Mesenchymal stem cell (in vitro differentiated cells and primary cell): ENCODE results near the gene ARHGEF16.

ENCODE experiments used
- DNase-seq: peaks from one replicate; pipeline ENCODE4 v3.0.0-alpha.2; 2013
- H2AFZ ChIP-seq: one replicate; pipeline ENCODE4 v1.6.1; 2013; ENCODE audit warnings: low read depth, mild to moderate bottlenecking, control low read depth, inconsistent platforms, low read length, moderate library complexity
- H2AK5ac ChIP-seq: 2 replicates; pipeline ENCODE4 v1.6.1; 2013; ENCODE audit warnings: low read length, moderate library complexity, mild to moderate bottlenecking, inconsistent platforms; ENCODE audit not compliant: severe bottlenecking
- H2BK120ac ChIP-seq: one replicate; pipeline ENCODE4 v1.6.1; 2013; ENCODE audit warnings: low read depth, mild to moderate bottlenecking, inconsistent platforms, low read length, moderate library complexity
- H2BK12ac ChIP-seq, 2 experiments: one replicate each; pipeline ENCODE4 v1.6.1; 2013; ENCODE audit warnings: inconsistent platforms in 2 of 2, low read length in 2 of 2, mild to moderate bottlenecking in 2 of 2, moderate library complexity in 2 of 2, control low read depth in 1 of 2
- H2BK15ac ChIP-seq: one replicate; pipeline ENCODE4 v1.6.1; 2013; ENCODE audit warnings: mild to moderate bottlenecking, low read depth, inconsistent platforms; ENCODE audit not compliant: poor library complexity, severe bottlenecking
- H2BK5ac ChIP-seq: 2 replicates; pipeline ENCODE4 v1.6.1; 2013; ENCODE audit warnings: low read depth, mild to moderate bottlenecking, low read length, control low read depth, inconsistent platforms; ENCODE audit not compliant: poor library complexity, severe bottlenecking
- H3K14ac ChIP-seq, 2 experiments: one replicate each; pipeline ENCODE4 v1.6.1; 2013; ENCODE audit warnings: inconsistent platforms in 2 of 2, low read length in 2 of 2, control low read depth in 1 of 2, mild to moderate bottlenecking in 1 of 2, moderate library complexity in 1 of 2
- H3K18ac ChIP-seq, 2 experiments: one replicate each; pipeline ENCODE4 v1.6.1; 2013; ENCODE audit warnings: inconsistent platforms in 2 of 2, low read length in 2 of 2, control low read depth in 1 of 2, low read depth in 1 of 2, mild to moderate bottlenecking in 1 of 2
- H3K23ac ChIP-seq, 2 experiments: one replicate each; pipeline ENCODE4 v1.6.1; 2013; ENCODE audit warnings: inconsistent platforms in 2 of 2, low read length in 2 of 2, mild to moderate bottlenecking in 2 of 2, moderate library complexity in 2 of 2, control low read depth in 1 of 2
- H3K27ac ChIP-seq: 2 replicates; pipeline ENCODE4 v1.5.1; 2013; ENCODE audit warnings: mild to moderate bottlenecking, moderate library complexity, low read length, control low read depth, inconsistent platforms; ENCODE audit not compliant: poor library complexity, severe bottlenecking
- H3K27me3 ChIP-seq, 2 experiments: 2 replicates each; pipeline versions ENCODE4 v1.6.1 to v1.7.0; 2013; ENCODE audit warnings: low read length in 2 of 2, mild to moderate bottlenecking in 2 of 2, moderate library complexity in 2 of 2, control low read depth in 1 of 2, inconsistent platforms in 1 of 2; ENCODE audit not compliant: control insufficient read depth in 1 of 2, insufficient read depth in 1 of 2
- H3K36me3 ChIP-seq, 2 experiments: 2 replicates each; pipeline versions ENCODE4 v1.6.1 to v1.7.0; 2013; ENCODE audit warnings: low read length in 2 of 2, control low read depth in 1 of 2, inconsistent platforms in 1 of 2, low read depth in 1 of 2, mild to moderate bottlenecking in 1 of 2; ENCODE audit not compliant: insufficient read depth in 2 of 2, control insufficient read depth in 1 of 2
- H3K4ac ChIP-seq, 2 experiments: one replicate each; pipeline ENCODE4 v1.6.1; 2013; ENCODE audit warnings: inconsistent platforms in 2 of 2, low read length in 2 of 2, mild to moderate bottlenecking in 2 of 2, moderate library complexity in 2 of 2, control low read depth in 1 of 2, low read depth in 1 of 2
- H3K4me1 ChIP-seq: 2 replicates; pipeline ENCODE4 v1.6.1; 2013; ENCODE audit warnings: low read depth, low read length, control low read depth; ENCODE audit not compliant: control insufficient read depth, insufficient read depth
- H3K4me2 ChIP-seq: 2 replicates; pipeline ENCODE4 v1.6.1; 2013; ENCODE audit warnings: low read length, mild to moderate bottlenecking, inconsistent platforms; ENCODE audit not compliant: poor library complexity, severe bottlenecking
- H3K4me3 ChIP-seq, 2 experiments: 2 replicates each; pipeline versions ENCODE4 v1.5.1 to v1.7.0; 2013; ENCODE audit warnings: low read length in 2 of 2, mild to moderate bottlenecking in 2 of 2, control low read depth in 1 of 2, low read depth in 1 of 2; ENCODE audit not compliant: insufficient read depth in 1 of 2
- H3K79me1 ChIP-seq: replicated peaks from 2 replicates; pipeline ENCODE4 v1.6.1; 2013; ENCODE audit warnings: mild to moderate bottlenecking, control low read depth, low read length, inconsistent platforms; ENCODE audit not compliant: poor library complexity, severe bottlenecking
- H3K9ac ChIP-seq: 2 replicates; pipeline ENCODE4 v1.7.0; 2013; ENCODE audit warnings: mild to moderate bottlenecking, low read length, moderate library complexity
- H3K9me3 ChIP-seq: 2 replicates; pipeline ENCODE4 v1.7.0; 2013; ENCODE audit warnings: mild to moderate bottlenecking, low read length; ENCODE audit not compliant: control insufficient read depth
- H4K8ac ChIP-seq: one replicate; pipeline ENCODE4 v1.6.1; 2013; ENCODE audit warnings: inconsistent platforms, mild to moderate bottlenecking, low read length, moderate library complexity
- H4K91ac ChIP-seq: one replicate; pipeline ENCODE4 v1.6.1; 2013; ENCODE audit warnings: mild to moderate bottlenecking, low read length, inconsistent platforms
- WGBS: methylation state at CpG from one replicate; pipeline ENCODE4 v1.1.7; 2013; ENCODE audit warnings: mixed read lengths; 5-methylcytosine and 5-hydroxymethylcytosine counted together

ARHGEF16 gene

DNA sequence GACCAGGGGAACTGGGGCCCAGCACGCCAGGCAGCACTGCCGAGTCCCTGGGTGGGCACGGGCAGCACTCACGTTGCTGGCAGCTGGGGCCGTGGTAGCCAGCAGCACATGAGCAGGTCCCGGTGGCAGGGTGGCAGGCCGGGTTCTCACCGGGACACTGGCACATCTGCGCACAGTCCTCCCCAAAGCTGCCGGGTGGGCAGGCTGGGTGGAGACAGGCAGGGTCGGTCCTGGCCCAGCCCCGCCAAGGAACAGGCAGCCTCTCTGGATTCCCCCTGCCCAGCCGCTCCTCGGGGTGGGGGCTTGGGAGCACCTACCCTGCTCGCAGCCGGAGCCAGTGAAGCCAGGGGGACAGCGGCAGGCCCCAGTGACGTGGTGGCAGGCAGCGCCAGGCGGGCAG, 42.5 kb downstream of the ARHGEF16 start:
- Histone ChIP-seq H2BK15ac (no peak overlapping the region), H3K4me1 (peaks cover 38% of the 10 kb centered on the region), H2AK5ac (no peak overlapping the region), H3K14ac (no peak overlapping the region), H3K4me3 (no peak overlapping the region), H2BK12ac (no peak overlapping the region), H3K36me3 (peaks cover 0 to 14% of the 10 kb centered on the region in 2 experiments), H3K27me3 (peaks cover 0 to 15% of the 10 kb centered on the region in 2 experiments), H4K91ac (no peak overlapping the region), H3K9me3 (no peaks in the 10 kb centered on the region), H3K4ac (no peak overlapping the region), H3K9ac (no peak overlapping the region), H3K23ac (no peak overlapping the region), H3K4me2 (no peak overlapping the region), H4K8ac (no peak overlapping the region), H2BK120ac (no peak overlapping the region), H3K18ac (no peak overlapping the region), H3K27ac (no peak overlapping the region), H3K79me1 (no peaks in the 10 kb centered on the region), H2BK5ac (no peak overlapping the region), H2AFZ (no peak overlapping the region)
- no peak for DNase-seq
- 91% methylated on average over 20 of the region's 20 CpGs for WGBS

DNA sequence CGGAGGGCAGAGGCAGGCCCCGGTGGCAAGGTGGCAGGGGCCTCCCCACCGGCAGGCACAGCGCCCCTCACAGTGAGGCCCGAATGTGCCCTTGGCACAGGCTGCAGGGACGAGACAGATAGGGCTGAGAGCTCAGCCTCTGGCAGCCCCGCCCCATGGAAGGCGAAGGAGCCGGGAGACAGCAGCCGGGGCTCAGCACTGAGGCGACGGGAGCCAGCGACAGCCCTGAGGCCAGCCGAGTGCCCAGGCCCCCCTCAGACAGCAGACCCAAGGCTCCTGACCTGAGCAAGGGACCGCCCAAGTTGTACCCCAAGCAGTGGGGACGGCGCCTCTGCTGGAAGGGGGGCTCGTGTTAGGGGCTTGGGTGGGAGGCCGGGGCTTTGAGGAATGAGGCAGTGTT, 43.1 kb downstream of the ARHGEF16 start:
- Histone ChIP-seq H3K27ac (no peak overlapping the region), H2AK5ac (no peak overlapping the region), H2BK12ac (no peak overlapping the region), H2BK120ac (no peak overlapping the region), H3K4me3 (no peak overlapping the region), H3K4me2 (no peak overlapping the region), H3K4me1 (peaks cover 39% of the 10 kb centered on the region), H3K18ac (no peak overlapping the region), H3K79me1 (no peaks in the 10 kb centered on the region), H3K4ac (no peak overlapping the region), H3K9ac (no peak overlapping the region), H3K23ac (no peak overlapping the region), H4K91ac (no peak overlapping the region), H4K8ac (no peak overlapping the region), H3K27me3 (peaks cover 0 to 15% of the 10 kb centered on the region in 2 experiments), H3K9me3 (no peaks in the 10 kb centered on the region), H3K36me3 (peaks cover 0 to 13% of the 10 kb centered on the region in 2 experiments), H2AFZ (no peak overlapping the region), H3K14ac (no peak overlapping the region), H2BK5ac (no peak overlapping the region), H2BK15ac (no peak overlapping the region)
- DNase-seq: no peak
- WGBS: 81% methylated on average over 19 of the region's 19 CpGs

DNA sequence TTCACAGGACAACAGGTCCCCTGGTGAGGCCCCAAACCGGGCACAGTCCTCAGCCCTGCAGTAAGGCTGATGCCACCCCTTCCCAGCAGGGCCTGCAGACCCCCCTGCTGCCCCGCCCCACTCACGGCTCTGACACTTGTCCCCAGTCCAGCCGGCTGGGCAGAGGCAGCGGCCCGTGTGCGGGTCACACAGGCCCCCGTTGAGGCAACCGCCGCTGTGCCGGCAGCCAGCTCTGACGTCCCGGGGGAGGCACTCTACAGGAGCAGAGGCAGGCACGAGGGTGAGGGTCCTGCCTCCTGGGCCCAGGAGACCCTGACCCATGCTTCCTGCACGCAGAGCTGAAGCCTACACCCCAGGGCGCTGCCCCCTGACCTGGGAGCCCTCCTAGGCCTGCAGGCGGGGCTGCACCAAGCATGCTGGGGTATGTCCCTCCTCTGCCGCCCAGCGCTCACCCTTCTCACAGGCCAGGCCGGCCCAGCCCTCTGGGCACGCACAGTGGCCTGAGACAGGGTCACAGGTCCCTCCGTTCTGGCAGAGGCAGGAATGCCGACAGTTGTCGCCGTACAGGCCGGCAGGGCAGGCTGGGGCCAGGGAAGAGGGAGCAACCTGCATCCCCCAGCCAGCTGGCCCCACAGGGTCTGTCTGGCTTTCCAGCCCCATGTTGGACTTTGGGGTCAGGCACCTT, 43.9 kb downstream of the ARHGEF16 start:
- Histone ChIP-seq H2BK15ac (no peak overlapping the region), H4K91ac (no peak overlapping the region), H3K4me1 (peaks cover 39% of the 10 kb centered on the region), H3K18ac (no peak overlapping the region), H4K8ac (no peak overlapping the region), H2BK120ac (no peak overlapping the region), H3K4me2 (no peak overlapping the region), H3K36me3 (peaks cover 0 to 13% of the 10 kb centered on the region in 2 experiments), H2BK12ac (no peak overlapping the region), H3K27ac (no peak overlapping the region), H3K9me3 (no peaks in the 10 kb centered on the region), H2AFZ (no peak overlapping the region), H3K79me1 (no peaks in the 10 kb centered on the region), H3K4me3 (no peak overlapping the region), H3K27me3 (peaks cover 0 to 15% of the 10 kb centered on the region in 2 experiments), H3K23ac (no peak overlapping the region), H3K9ac (no peak overlapping the region), H2AK5ac (no peak overlapping the region), H2BK5ac (no peak overlapping the region), H3K14ac (no peak overlapping the region), H3K4ac (no peak overlapping the region)
- DNase-seq: no peak
- WGBS: 85% methylated on average over 26 of the region's 26 CpGs

DNA sequence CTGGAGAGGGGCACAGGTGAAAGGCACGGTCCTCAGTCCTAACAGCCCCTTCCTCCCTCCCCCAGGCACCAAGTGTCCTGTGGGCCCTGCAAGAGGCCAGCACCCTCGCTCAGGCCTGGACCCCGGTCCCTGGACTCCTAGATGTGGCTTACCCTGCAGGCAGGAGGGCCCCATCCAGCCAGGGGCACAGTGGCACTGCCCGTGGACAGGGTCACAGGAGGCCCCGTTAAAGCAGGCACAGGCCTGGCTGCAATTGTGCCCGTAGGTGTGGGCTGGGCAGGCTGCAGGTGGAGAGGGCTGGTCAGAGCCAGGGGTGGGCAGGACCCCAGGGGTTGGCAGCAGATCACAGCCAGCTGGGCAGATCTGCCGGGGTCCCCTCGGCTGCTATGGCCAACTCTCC, 44.5 kb downstream of the ARHGEF16 start:
- H3K4me3 ChIP-seq: no peak overlapping the region
- WGBS: 84% methylated on average over 6 of the region's 8 CpGs
- peaks cover 0 to 13% of the 10 kb centered on the region in 2 experiments for H3K36me3 ChIP-seq
- H3K4me2 ChIP-seq: no peak overlapping the region
- H3K4ac ChIP-seq: no peak overlapping the region
- H3K14ac ChIP-seq: no peak overlapping the region
- no peak overlapping the region for H2BK12ac ChIP-seq
- no peaks in the 10 kb centered on the region for H3K79me1 ChIP-seq
- no peak overlapping the region for H2AK5ac ChIP-seq
- H4K8ac ChIP-seq: no peak overlapping the region
- no peak overlapping the region for H2BK120ac ChIP-seq
- H3K23ac ChIP-seq: no peak overlapping the region
- no peaks in the 10 kb centered on the region for H3K9me3 ChIP-seq
- no peak overlapping the region for H2BK15ac ChIP-seq
- peaks cover 0 to 15% of the 10 kb centered on the region in 2 experiments for H3K27me3 ChIP-seq
- no peak overlapping the region for H3K9ac ChIP-seq
- H4K91ac ChIP-seq: no peak overlapping the region
- no peak overlapping the region for H3K27ac ChIP-seq
- peaks cover 43% of the 10 kb centered on the region for H3K4me1 ChIP-seq
- H2BK5ac ChIP-seq: no peak overlapping the region
- no peak overlapping the region for H3K18ac ChIP-seq
- no peak for DNase-seq
- H2AFZ ChIP-seq: no peak overlapping the region
